IPS-NIHi7 (cell line): ENCODE data around the gene AMH.

Experiments used
- DNase-seq: peaks from one replicate; pipeline ENCODE4 v3.0.0; 2012; ENCODE audit warnings: mixed read lengths; ENCODE audit errors: extremely low spot score

AMH gene

GRCh38 chr19:2221250-2221831 lies 27.8 kb upstream of the AMH start:
- no peak for DNase-seq

GRCh38 chr19:2221918-2222317 lies 27.2 kb upstream of the AMH start:
- DNase-seq = no peak

- DNase-seq = no peak
Observed at GRCh38 chr19:2223391-2223790, 25.7 kb upstream of the AMH start.

GRCh38 chr19:2223959-2224358 lies 25.2 kb upstream of the AMH start:
- no peak for DNase-seq

GRCh38 chr19:2224754-2225349 lies 24.3 kb upstream of the AMH start:
- no peak for DNase-seq

- no peak for DNase-seq
Observed at GRCh38 chr19:2225415-2226050, 23.6 kb upstream of the AMH start.

GRCh38 chr19:2226051-2226839 lies 22.9 kb upstream of the AMH start:
- DNase-seq = no peak

GRCh38 chr19:2226840-2227360 lies 22.2 kb upstream of the AMH start:
- no peak for DNase-seq

- DNase-seq = no peak
Observed at GRCh38 chr19:2227415-2228156, 21.5 kb upstream of the AMH start.

- DNase-seq = no peak
Observed at GRCh38 chr19:2228157-2229030, 20.7 kb upstream of the AMH start.

GRCh38 chr19:2229103-2230032 lies 19.8 kb upstream of the AMH start:
- DNase-seq = no peak

GRCh38 chr19:2230033-2230531 lies 19.0 kb upstream of the AMH start:
- no peak for DNase-seq

- DNase-seq = no peak
Observed at GRCh38 chr19:2230807-2231533, 18.2 kb upstream of the AMH start.

GRCh38 chr19:2231621-2232221 lies 17.4 kb upstream of the AMH start:
- DNase-seq = no peak

- no peak for DNase-seq
Observed at GRCh38 chr19:2232286-2233151, 16.6 kb upstream of the AMH start.

GRCh38 chr19:2233601-2234280 lies 15.4 kb upstream of the AMH start:
- DNase-seq = no peak

- DNase-seq = no peak
Observed at GRCh38 chr19:2234996-2235380, 14.1 kb upstream of the AMH start.
